ENCODE results near the gene AOAH.

GRCh38 chr7:36591636-36592035 is 132.7 kb downstream of the AOAH start:
- TF ChIP-seq CTCF (IDR thresholded peaks at IDR 0.05) (no peak), POLR2A (IDR thresholded peaks at IDR 0.05) (no peak)

Data from heart left ventricle (tissue), 13 donors.